DMS114 treated with DMSO at 0.1 percent for 48 hours (cell line): ENCODE results near the gene NEK9.

ENCODE experiments used
- DNase-seq: peaks from one replicate; lab custom pipeline; 2025; ENCODE audit not compliant: unreplicated experiment; lab: John Stamatoyannopoulos, UW

Gene NEK9

GRCh38 chr14:75113932-75114539 lies 12.8 kb downstream of the NEK9 start:
- no peak for DNase-seq

- DNase-seq: no peak
Observed at GRCh38 chr14:75109877-75110276, 17.0 kb downstream of the NEK9 start.

GRCh38 chr14:75107186-75107585 lies 19.7 kb downstream of the NEK9 start:
- no peak for DNase-seq

- DNase-seq: no peak
Observed at GRCh38 chr14:75101491-75101890, 25.4 kb downstream of the NEK9 start.

- no peak for DNase-seq
Observed at GRCh38 chr14:75098682-75099081, 28.2 kb downstream of the NEK9 start.

- no peak for DNase-seq
Observed at GRCh38 chr14:75098212-75098611, 28.6 kb downstream of the NEK9 start.

GRCh38 chr14:75096959-75097358 lies 29.9 kb downstream of the NEK9 start:
- DNase-seq: no peak

- no peak for DNase-seq
Observed at GRCh38 chr14:75095690-75096089, 31.2 kb downstream of the NEK9 start.

GRCh38 chr14:75094896-75095295 lies 32.0 kb downstream of the NEK9 start:
- no peak for DNase-seq

- DNase-seq: no peak
Observed at GRCh38 chr14:75092698-75093097, 34.1 kb downstream of the NEK9 start.

GRCh38 chr14:75091251-75091650 lies 35.6 kb downstream of the NEK9 start:
- DNase-seq: no peak

GRCh38 chr14:75090353-75090752 lies 36.5 kb downstream of the NEK9 start:
- no peak for DNase-seq

GRCh38 chr14:75088566-75089373 lies 38.1 kb downstream of the NEK9 start:
- peak; percentile 22 for DNase-seq

- no peak for DNase-seq
Observed at GRCh38 chr14:75088153-75088552, 38.7 kb downstream of the NEK9 start.

- no peak for DNase-seq
Observed at GRCh38 chr14:75084513-75084912, 42.3 kb downstream of the NEK9 start.

- DNase-seq: no peak
Observed at GRCh38 chr14:75083271-75083670, 43.6 kb downstream of the NEK9 start.

- no peak for DNase-seq
Observed at GRCh38 chr14:75081660-75082229, 45.1 kb downstream of the NEK9 start.

GRCh38 chr14:75079521-75079920 lies 47.3 kb downstream of the NEK9 start:
- no peak for DNase-seq

- no peak for DNase-seq
Observed at GRCh38 chr14:75077794-75078193, 49.1 kb downstream of the NEK9 start.

- no peak for DNase-seq
Observed at GRCh38 chr14:75070383-75070782, 56.5 kb downstream of the NEK9 start.

- DNase-seq: no peak
Observed at GRCh38 chr14:75069811-75070145, 57.1 kb downstream of the NEK9 start.

- peak; percentile 25 for DNase-seq
Observed at GRCh38 chr14:75069121-75069810, 57.6 kb downstream of the NEK9 start, which contains the start of gene ZC2HC1C. TSS of gene ZC2HC1C (plus strand) at chr14:75069641. CDS start at chr14:75070574, 933 bp downstream.
